GM19238 (cell line): ENCODE measurements around the gene IQGAP1.

Experiments
- DNase-seq: peaks from one replicate; pipeline ENCODE4 v3.0.0; 2011; ENCODE audit warnings: low spot score; ENCODE audit not compliant: insufficient read length

IQGAP1 gene

GRCh38 chr15:90365414-90366055 lies 22.5 kb upstream of the IQGAP1 start:
- no peak for DNase-seq

- no peak for DNase-seq
Measured at GRCh38 chr15:90367576-90367975, 20.5 kb upstream of the IQGAP1 start.

- DNase-seq, result no peak
Measured at GRCh38 chr15:90375071-90375470, 13.0 kb upstream of the IQGAP1 start.

GRCh38 chr15:90376789-90377188 lies 11.3 kb upstream of the IQGAP1 start:
- DNase-seq, result no peak

GRCh38 chr15:90379263-90379662 lies 8.8 kb upstream of the IQGAP1 start:
- no peak for DNase-seq

GRCh38 chr15:90381515-90381914 lies 6.5 kb upstream of the IQGAP1 start:
- no peak for DNase-seq

GRCh38 chr15:90382320-90382719 lies 5.7 kb upstream of the IQGAP1 start:
- no peak for DNase-seq

GRCh38 chr15:90386221-90386620 lies 1.8 kb upstream of the IQGAP1 start:
- DNase-seq, result no peak

- peak; percentile 57 for DNase-seq
Measured at GRCh38 chr15:90388462-90389380, 679 bp downstream of the IQGAP1 start.

- DNase-seq, result no peak
Measured at GRCh38 chr15:90389513-90389912, 1.5 kb downstream of the IQGAP1 start.

- DNase-seq, result no peak
Measured at GRCh38 chr15:90393040-90393439, 5.0 kb downstream of the IQGAP1 start.

- no peak for DNase-seq
Measured at GRCh38 chr15:90394074-90394473, 6.0 kb downstream of the IQGAP1 start.

GRCh38 chr15:90394748-90395442 lies 6.9 kb downstream of the IQGAP1 start:
- DNase-seq, result no peak

- no peak for DNase-seq
Measured at GRCh38 chr15:90396321-90396720, 8.3 kb downstream of the IQGAP1 start.

- no peak for DNase-seq
Measured at GRCh38 chr15:90400005-90400758, 12.1 kb downstream of the IQGAP1 start.

- peak; percentile 66 for DNase-seq
Measured at GRCh38 chr15:90400759-90401314, 12.8 kb downstream of the IQGAP1 start.

- DNase-seq, result no peak
Measured at GRCh38 chr15:90401495-90401894, 13.5 kb downstream of the IQGAP1 start.

GRCh38 chr15:90402223-90402622 lies 14.2 kb downstream of the IQGAP1 start:
- DNase-seq, result no peak

- no peak for DNase-seq
Measured at GRCh38 chr15:90402767-90403166, 14.7 kb downstream of the IQGAP1 start.

- no peak for DNase-seq
Measured at GRCh38 chr15:90405055-90405607, 17.1 kb downstream of the IQGAP1 start.

GRCh38 chr15:90407336-90407735 lies 19.3 kb downstream of the IQGAP1 start:
- no peak for DNase-seq
